Thyroid gland (tissue), 4 donors: ENCODE measurements around the gene WDPCP.

ENCODE experiments used
- CTCF ChIP-seq, 6 experiments: fragments of 200-600 bp in 3 of 6; fragments of 450-650 bp in 3 of 6; sonication (generic) in 3 of 6; IDR thresholded peaks; one replicate each; pipeline ENCODE4 v1.5.1; 2016 to 2019; ENCODE audit warnings: antibody characterized with exemption in 6 of 6, mild to moderate bottlenecking in 2 of 6, inconsistent platforms in 1 of 6, moderate library complexity in 1 of 6
- POLR2A ChIP-seq, 2 donors: fragments of 450-650 bp; IDR thresholded peaks; one replicate each; pipeline ENCODE4 v1.6.1; 2017; ENCODE audit warnings: antibody characterized with exemption in 2 of 2, mild to moderate bottlenecking in 2 of 2, moderate library complexity in 1 of 2

GRCh38 chr2:63242747-63243146 lies 345.5 kb downstream of the WDPCP start:
- TF ChIP-seq CTCF (IDR thresholded peaks at IDR 0.05), result no peak
- no peak for TF ChIP-seq POLR2A (IDR thresholded peaks at IDR 0.05)
